Esophagus mucosa (tissue), 1 donor: ENCODE measurements around the gene SFXN2. TPM values are rescaled to one million over a fixed set of nuclear protein-coding genes. Genes with fewer than 3 reads are reported as not detected.
"Not testable (repeated sequence)": the region's sequence is repeated elsewhere in the genome, so short reads cannot be mapped to it uniquely, and the experiment has no call there.

ENCODE experiments used
- ATAC-seq: fragments of 200-7000 bp; cut with Tn5 transposase; one replicate; pipeline ENCODE4 v1.9.1; 2020
- total RNA-seq: library from RNA; stranded (reverse); gene quantifications from one replicate; pipeline ENCODE4 v1.2.4, GENCODE V29; 2023
- donor health status: DM: yes; HTN: yes; CAD: no.

SFXN2 gene
- total RNA-seq: 10.6 TPM

- ATAC-seq: peak; percentile 36
These were observed at the start of gene SFXN2 for GRCh38 chr10:102714621-102715455. SFXN2 (plus strand) TSS chr10:102714636; CDS start chr10:102726637, 12,001 bp downstream.

- no peak for ATAC-seq
These were observed 48.4 kb upstream of the SFXN2 start for GRCh38 chr10:102665904-102666509.

GRCh38 chr10:102667411-102667810 is 47.0 kb upstream of the SFXN2 start:
- not testable (repeated sequence) for ATAC-seq

- no peak for ATAC-seq
These were observed 45.9 kb upstream of the SFXN2 start for GRCh38 chr10:102668326-102669107.

- peak; percentile 92 for ATAC-seq
These were observed 45.0 kb upstream of the SFXN2 start for GRCh38 chr10:102669206-102670064.

GRCh38 chr10:102670065-102670670 is 44.3 kb upstream of the SFXN2 start:
- ATAC-seq: no peak

GRCh38 chr10:102670871-102671434 is 43.5 kb upstream of the SFXN2 start:
- no peak for ATAC-seq

GRCh38 chr10:102673236-102673818 is 41.1 kb upstream of the SFXN2 start:
- no peak for ATAC-seq

- ATAC-seq: peak; percentile 73
These were observed 40.5 kb upstream of the SFXN2 start for GRCh38 chr10:102673819-102674511.

- ATAC-seq: no peak
These were observed 39.9 kb upstream of the SFXN2 start for GRCh38 chr10:102674566-102674965.

- ATAC-seq: no peak
These were observed 39.3 kb upstream of the SFXN2 start for GRCh38 chr10:102675011-102675665.

GRCh38 chr10:102675666-102676533 is 38.5 kb upstream of the SFXN2 start:
- ATAC-seq: no peak

- no peak for ATAC-seq
These were observed 37.7 kb upstream of the SFXN2 start for GRCh38 chr10:102676534-102677315.

GRCh38 chr10:102677331-102678067 is 36.9 kb upstream of the SFXN2 start:
- no peak for ATAC-seq

- no peak for ATAC-seq
These were observed 36.4 kb upstream of the SFXN2 start for GRCh38 chr10:102678068-102678400.

- ATAC-seq: peak; percentile 44
These were observed 35.6 kb upstream of the SFXN2 start for GRCh38 chr10:102678842-102679289.

GRCh38 chr10:102679596-102679995 is 34.8 kb upstream of the SFXN2 start:
- no peak for ATAC-seq
